GM10266 (cell line): Measurements from ENCODE around the gene ZBTB48.

ENCODE experiments used
- DNase-seq: peaks from one replicate; pipeline ENCODE4 v3.0.0; 2012; ENCODE audit errors: extremely low spot score
- TF ChIP-seq, protein P1 (sequence below): IDR thresholded peaks from 2 replicates; pipeline ENCODE4 v1.5.1; 2012; ENCODE audit warnings: mild to moderate bottlenecking, low read depth; ENCODE audit not compliant: control insufficient read depth, insufficient read depth; ENCODE audit errors: missing control alignments

Gene ZBTB48

DNA sequence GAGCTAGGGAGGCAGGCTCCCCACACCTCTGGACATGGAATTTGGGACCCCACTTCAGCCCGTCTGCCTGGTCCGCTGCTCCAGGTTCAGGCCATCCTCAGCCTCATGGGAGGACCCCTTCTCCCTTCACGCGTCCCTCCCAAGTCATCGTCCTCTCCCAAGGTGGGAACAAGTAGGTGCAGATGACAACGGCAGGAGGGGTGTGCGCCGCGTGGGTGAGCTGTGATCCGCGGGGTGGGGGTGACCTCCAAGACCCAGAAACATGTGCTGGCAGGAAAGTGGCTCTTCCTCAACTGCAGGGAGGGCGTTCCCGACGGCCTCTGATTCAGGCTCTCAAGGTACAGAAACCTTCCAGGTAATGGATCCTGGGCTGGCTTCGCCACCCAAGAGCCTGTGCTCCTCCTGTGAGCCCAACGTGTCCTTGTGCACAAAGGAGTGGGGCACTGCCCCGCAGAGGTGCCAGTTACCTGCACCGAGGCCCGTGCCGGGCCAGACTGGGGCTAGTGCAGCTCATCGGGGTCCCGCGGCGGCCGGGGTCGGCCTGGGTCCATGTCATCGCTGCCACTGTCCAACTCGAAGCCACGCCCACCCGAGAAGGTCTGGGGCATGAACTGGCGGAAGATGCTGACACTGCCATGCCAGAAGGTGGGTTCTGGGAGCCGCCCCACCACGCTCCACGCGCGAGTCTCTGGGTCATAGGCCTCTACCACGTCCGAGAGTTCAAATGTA is 13.2 kb downstream of the ZBTB48 start:
- TF ChIP-seq, protein P1, sequence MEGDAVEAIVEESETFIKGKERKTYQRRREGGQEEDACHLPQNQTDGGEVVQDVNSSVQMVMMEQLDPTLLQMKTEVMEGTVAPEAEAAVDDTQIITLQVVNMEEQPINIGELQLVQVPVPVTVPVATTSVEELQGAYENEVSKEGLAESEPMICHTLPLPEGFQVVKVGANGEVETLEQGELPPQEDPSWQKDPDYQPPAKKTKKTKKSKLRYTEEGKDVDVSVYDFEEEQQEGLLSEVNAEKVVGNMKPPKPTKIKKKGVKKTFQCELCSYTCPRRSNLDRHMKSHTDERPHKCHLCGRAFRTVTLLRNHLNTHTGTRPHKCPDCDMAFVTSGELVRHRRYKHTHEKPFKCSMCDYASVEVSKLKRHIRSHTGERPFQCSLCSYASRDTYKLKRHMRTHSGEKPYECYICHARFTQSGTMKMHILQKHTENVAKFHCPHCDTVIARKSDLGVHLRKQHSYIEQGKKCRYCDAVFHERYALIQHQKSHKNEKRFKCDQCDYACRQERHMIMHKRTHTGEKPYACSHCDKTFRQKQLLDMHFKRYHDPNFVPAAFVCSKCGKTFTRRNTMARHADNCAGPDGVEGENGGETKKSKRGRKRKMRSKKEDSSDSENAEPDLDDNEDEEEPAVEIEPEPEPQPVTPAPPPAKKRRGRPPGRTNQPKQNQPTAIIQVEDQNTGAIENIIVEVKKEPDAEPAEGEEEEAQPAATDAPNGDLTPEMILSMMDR, result no peak
- DNase-seq, result no peak

DNA sequence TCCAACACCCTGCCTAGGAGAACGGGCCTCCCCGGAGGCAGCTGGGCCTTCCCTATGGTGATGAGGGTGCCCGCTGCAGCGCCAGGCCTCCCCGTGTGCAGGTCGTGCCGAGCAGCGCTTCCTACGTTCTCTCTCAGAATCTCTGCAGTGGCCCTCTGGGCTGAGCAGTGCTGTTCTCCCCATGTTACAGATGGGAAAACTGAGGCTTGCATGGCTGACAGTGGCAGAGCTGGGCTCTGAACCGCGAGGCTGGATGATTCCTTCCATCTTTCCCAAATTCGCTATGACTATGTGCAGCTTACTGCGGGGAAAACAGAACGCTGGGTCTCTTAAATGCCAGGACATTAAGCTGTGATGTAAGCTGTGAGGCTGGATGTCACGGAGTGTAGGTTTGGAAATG is 14.0 kb downstream of the ZBTB48 start:
- TF ChIP-seq, protein P1, result no peak
- no peak for DNase-seq

DNA sequence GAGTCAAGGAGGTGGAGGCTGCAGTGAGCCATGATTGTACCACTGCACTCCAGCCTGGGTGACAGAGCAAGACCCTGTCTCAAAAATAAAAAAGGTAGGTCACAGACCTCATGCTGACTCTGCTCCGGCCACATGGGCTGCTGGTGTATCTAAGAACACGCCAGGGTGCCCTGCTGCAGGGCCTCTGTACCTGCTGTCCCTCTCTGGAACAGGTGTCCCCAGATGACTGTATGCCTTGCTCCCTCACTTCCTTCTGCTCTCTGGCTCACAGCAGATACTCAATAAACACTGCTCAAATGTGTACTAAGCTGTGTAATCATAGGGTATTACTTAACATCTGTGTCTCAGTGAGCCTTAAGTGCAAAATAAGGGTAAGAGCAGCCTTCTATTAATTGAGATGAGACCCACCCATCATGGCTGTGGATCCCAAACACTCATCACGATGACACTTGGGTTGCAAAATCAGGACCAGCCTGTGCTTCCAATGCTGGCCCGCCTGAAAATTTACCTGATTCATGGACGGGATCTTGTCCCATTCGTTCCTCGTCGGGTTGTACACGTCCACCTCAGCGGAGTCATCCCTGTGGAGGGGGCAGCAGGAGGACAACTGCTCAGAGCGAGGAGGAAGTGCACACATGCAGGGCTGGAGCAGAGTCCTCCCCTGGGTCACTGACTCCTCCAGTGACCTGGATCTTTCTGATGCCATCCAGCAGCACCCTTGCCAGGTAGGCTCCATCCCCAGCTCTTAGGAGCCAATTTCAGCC is 15.4 kb downstream of the ZBTB48 start:
- TF ChIP-seq, protein P1, result no peak

DNA sequence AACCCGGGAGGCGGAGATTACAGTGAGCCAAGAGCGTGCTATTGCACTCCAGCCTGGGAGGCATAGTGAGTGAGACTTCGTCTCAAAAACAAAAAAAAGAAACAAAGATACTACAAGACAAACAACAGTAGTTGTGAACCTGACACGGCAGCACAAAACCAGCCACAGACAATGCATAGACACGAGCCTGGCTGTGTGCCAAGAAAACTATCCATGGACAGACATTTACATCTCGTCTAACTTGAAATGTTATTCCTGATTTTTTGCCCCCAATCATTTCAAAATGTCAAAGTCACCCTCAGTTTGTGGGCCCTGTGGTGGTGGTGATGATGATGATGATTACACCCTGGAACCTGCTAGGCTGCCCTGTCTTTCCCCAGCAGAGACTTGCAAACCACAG is 16.6 kb downstream of the ZBTB48 start:
- DNase-seq, result no peak
- TF ChIP-seq, protein P1, result no peak

More for the DNA sequence above, 15.4 kb downstream of the ZBTB48 start:
- no peak for DNase-seq

DNA sequence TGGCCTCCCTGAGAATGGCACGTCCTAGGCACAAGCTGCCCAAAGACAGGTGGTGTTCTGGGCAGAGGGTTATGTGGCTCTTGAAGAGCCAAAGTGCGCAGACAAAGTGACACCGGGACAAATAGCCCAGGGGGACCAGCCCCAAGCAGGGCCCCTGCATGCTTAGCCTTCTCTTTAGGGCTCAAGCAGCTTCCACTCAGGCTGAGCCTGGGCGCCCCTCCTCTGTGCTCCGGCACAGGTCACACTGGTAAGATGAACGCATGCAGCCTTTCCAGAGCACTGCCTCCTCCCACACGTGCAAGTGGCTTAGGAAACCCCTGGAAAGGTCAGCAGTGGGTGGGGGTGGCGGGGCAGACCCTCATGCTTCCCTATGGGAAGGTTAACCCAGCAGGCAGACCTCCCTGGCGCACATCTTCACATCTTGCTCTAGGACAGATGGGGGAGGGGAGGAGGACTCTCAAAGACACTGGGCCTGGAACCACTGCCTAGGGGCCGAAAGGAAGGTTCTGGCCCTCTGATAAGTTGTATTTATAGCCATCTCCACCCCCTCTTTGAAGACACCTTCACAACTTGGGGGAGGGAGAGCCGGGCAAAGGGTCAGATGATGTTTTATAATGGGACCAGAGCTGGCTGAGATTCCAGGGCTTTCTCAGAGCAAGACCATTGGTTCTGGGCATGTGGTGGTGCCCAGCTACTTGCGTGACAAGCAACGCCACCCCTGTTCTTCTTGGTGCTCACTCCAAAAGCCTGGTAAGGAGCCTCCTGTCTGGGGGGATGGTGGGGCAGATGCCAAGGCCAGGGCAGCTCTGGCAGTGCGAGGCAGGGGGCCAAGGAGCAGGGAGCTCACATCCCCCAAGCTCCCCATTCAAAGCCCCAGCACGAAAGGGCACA is 17.3 kb downstream of the ZBTB48 start:
- no peak for DNase-seq
- TF ChIP-seq, protein P1, result no peak

DNA sequence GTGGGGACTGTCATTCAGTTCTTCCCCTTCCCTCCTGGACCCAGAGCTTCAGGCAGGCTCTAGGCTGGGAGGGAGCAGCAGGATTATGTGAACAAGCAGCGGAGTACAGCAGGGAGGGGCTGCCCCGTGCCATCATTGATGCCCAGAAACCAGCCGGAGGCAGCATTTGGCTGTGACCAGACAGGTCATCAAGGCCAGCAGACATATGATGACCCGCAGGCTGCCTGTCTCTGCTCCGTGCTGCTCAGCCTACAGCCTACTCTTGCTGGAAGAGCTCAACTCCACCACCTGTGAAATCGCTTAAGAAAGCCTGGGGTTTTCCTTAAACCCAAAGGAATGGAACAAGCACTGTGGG is 18.0 kb downstream of the ZBTB48 start:
- TF ChIP-seq, protein P1, result no peak
- no peak for DNase-seq
